Measurements from ENCODE around the gene FBXW4.

- TF ChIP-seq CTCF (IDR thresholded peaks at IDR 0.05) = no peak
- TF ChIP-seq POLR2A (IDR thresholded peaks at IDR 0.05) = no peak
Observed at GRCh38 chr10:101563007-101563406, 132.0 kb downstream of the FBXW4 start.
